GM23338 (cell line): ENCODE measurements around the gene PLCL1. TPM values are rescaled to one million over a fixed set of nuclear protein-coding genes. Genes with fewer than 3 reads are reported as not detected.

Source experiments
- ATAC-seq: fragments of 200-7000 bp; cut with Tn5 transposase; 3 replicates; pipeline ENCODE4 v1.9.1; 2020
- DNase-seq: peaks from one replicate; pipeline ENCODE4 v3.0.0-alpha.2; 2015; ENCODE audit warnings: low spot score
- H2AFZ ChIP-seq: fragments of 200-600 bp; sonication (generic); 2 replicates; pipeline ENCODE4 v1.8.0; 2016; ENCODE audit warnings: antibody characterized with exemption, mild to moderate bottlenecking, moderate library complexity
- H3F3A ChIP-seq: fragments of 200-600 bp; sonication (generic); replicated peaks from 2 replicates; pipeline ENCODE4 v1.8.0; 2017; ENCODE audit warnings: antibody characterized with exemption, mixed run types, low read depth
- H3K27ac ChIP-seq: fragments of 200-600 bp; sonication (generic); 2 replicates; pipeline ENCODE4 v1.6.1; 2016; ENCODE audit warnings: low read depth
- H3K27me3 ChIP-seq: fragments of 200-600 bp; sonication (generic); 2 replicates; pipeline ENCODE4 v1.8.0; 2016; ENCODE audit warnings: mild to moderate bottlenecking, mixed run types, moderate library complexity; ENCODE audit not compliant: insufficient read depth
- H3K36me3 ChIP-seq: fragments of 200-600 bp; sonication (generic); 2 replicates; pipeline ENCODE4 v1.8.0; 2016; ENCODE audit warnings: mild to moderate bottlenecking; ENCODE audit not compliant: insufficient read depth
- H3K4me1 ChIP-seq: fragments of 200-600 bp; sonication (generic); 2 replicates; pipeline ENCODE4 v1.8.0; 2016; ENCODE audit warnings: mild to moderate bottlenecking, moderate library complexity; ENCODE audit not compliant: insufficient read depth
- H3K4me2 ChIP-seq: fragments of 200-600 bp; sonication (generic); 2 replicates; pipeline ENCODE4 v1.7.1; 2017; ENCODE audit warnings: mixed run types
- H3K4me3 ChIP-seq: fragments of 200-600 bp; sonication (generic); 2 replicates; pipeline ENCODE4 v1.6.1; 2016; ENCODE audit warnings: mixed run types
- H3K79me2 ChIP-seq: fragments of 200-600 bp; sonication (generic); replicated peaks from 2 replicates; pipeline ENCODE4 v1.8.0; 2017; ENCODE audit warnings: mild to moderate bottlenecking; ENCODE audit not compliant: insufficient read depth
- H3K9me2 ChIP-seq: fragments of 200-600 bp; sonication (generic); 2 replicates; pipeline ENCODE4 v1.8.0; 2017; ENCODE audit not compliant: insufficient read depth
- H4K20me1 ChIP-seq: fragments of 200-600 bp; sonication (generic); replicated peaks from 2 replicates; pipeline ENCODE4 v1.8.0; 2017; ENCODE audit warnings: mild to moderate bottlenecking; ENCODE audit not compliant: insufficient read depth
- H3K27ac Mint-ChIP-seq: 2 replicates; pipeline ENCODE4 v1.8.0; 2020; ENCODE audit warnings: inconsistent platforms, mild to moderate bottlenecking, moderate library complexity, mixed read lengths
- H3K27me3 Mint-ChIP-seq: 3 replicates; pipeline ENCODE4 v1.8.0; 2022; ENCODE audit warnings: low read depth, mild to moderate bottlenecking, moderate library complexity, mixed read lengths, inconsistent platforms; ENCODE audit not compliant: insufficient read depth, poor library complexity
- H3K36me3 Mint-ChIP-seq: 3 replicates; pipeline ENCODE4 v1.8.0; 2021; ENCODE audit warnings: low read depth, mild to moderate bottlenecking, inconsistent platforms, moderate library complexity, mixed read lengths
- H3K4me1 Mint-ChIP-seq: 3 replicates; pipeline ENCODE4 v1.8.0; 2020; ENCODE audit warnings: mild to moderate bottlenecking, inconsistent platforms, mixed read lengths
- H3K4me3 Mint-ChIP-seq: 3 replicates; pipeline ENCODE4 v1.8.0; 2021; ENCODE audit warnings: moderate library complexity, mild to moderate bottlenecking, inconsistent platforms, mixed read lengths
- H3K9me3 Mint-ChIP-seq: 3 replicates; pipeline ENCODE4 v1.8.0; 2020; ENCODE audit warnings: moderate library complexity, mild to moderate bottlenecking, inconsistent platforms, mixed read lengths
- CREB1 ChIP-seq: fragments of 250-450 bp; sonication (Bioruptor Pico); IDR thresholded peaks from 2 replicates; pipeline ENCODE4 v1.5.0; 2020; ENCODE audit warnings: low read depth, mild to moderate bottlenecking, moderate library complexity
- CTCF ChIP-seq, 2 experiments: fragments of 200-600 bp in 1 of 2; sonication (generic) in 1 of 2; conservative IDR thresholded peaks; 2 replicates each; pipeline versions ENCODE4 v1.5.1 to v1.6.1; 2016 to 2017; ENCODE audit warnings: antibody characterized with exemption in 2 of 2, low read depth in 2 of 2, mild to moderate bottlenecking in 2 of 2, moderate library complexity in 1 of 2
- ETS1 ChIP-seq: IDR thresholded peaks from 2 replicates; pipeline ENCODE4 v1.6.1; 2016; ENCODE audit warnings: antibody characterized with exemption
- EZH2 ChIP-seq: fragments of 200-600 bp; sonication (generic); IDR thresholded peaks from one replicate; pipeline ENCODE4 v1.8.0; 2017; ENCODE audit warnings: antibody characterized with exemption, mild to moderate bottlenecking, low read depth; ENCODE audit not compliant: unreplicated experiment
- EZH2phosphoT487 ChIP-seq: fragments of 200-600 bp; sonication (generic); IDR thresholded peaks from one replicate; pipeline ENCODE4 v1.8.1; 2018; ENCODE audit warnings: antibody characterized with exemption; ENCODE audit not compliant: unreplicated experiment
- JUNB ChIP-seq: IDR thresholded peaks from one replicate; pipeline ENCODE4 v1.6.1; 2016; ENCODE audit warnings: antibody characterized with exemption; ENCODE audit not compliant: unreplicated experiment
- NANOG ChIP-seq: IDR thresholded peaks from 2 replicates; pipeline ENCODE4 v1.6.1; 2016; ENCODE audit warnings: antibody characterized with exemption, borderline replicate concordance
- POLR2AphosphoS5 ChIP-seq: IDR thresholded peaks from 2 replicates; pipeline ENCODE4 v1.6.1; 2016; ENCODE audit warnings: antibody characterized with exemption, low read depth
- REST ChIP-seq: IDR thresholded peaks from one replicate; pipeline ENCODE4 v1.6.1; 2018; ENCODE audit warnings: antibody characterized with exemption; ENCODE audit not compliant: unreplicated experiment
- STAT1 ChIP-seq: IDR thresholded peaks from one replicate; pipeline ENCODE4 v1.6.1; 2016; ENCODE audit warnings: antibody characterized with exemption; ENCODE audit not compliant: unreplicated experiment
- ZNF114 ChIP-seq: fragments of 250-450 bp; sonication (Bioruptor Pico); IDR thresholded peaks from 2 replicates; pipeline ENCODE4 v1.5.0; 2020; ENCODE audit warnings: mild to moderate bottlenecking, moderate library complexity
- ZNF331 ChIP-seq: fragments of 250-450 bp; sonication (Bioruptor Pico); IDR thresholded peaks from 2 replicates; pipeline ENCODE4 v1.5.0; 2020; ENCODE audit warnings: low read depth, mild to moderate bottlenecking, moderate library complexity
- ZNF462 ChIP-seq: fragments of 250-450 bp; sonication (Bioruptor Pico); IDR thresholded peaks from 2 replicates; pipeline ENCODE4 v1.5.0; 2020; ENCODE audit warnings: mild to moderate bottlenecking, moderate library complexity
- polyA plus RNA-seq: library from polyadenylated mRNA; unstranded; fragments of >200 nt; fragmentation: Nextera tagmentation; extraction: Ambion mirVana; gene quantifications from 2 replicates; pipeline ENCODE4 v1.2.1, GENCODE V29; 2016
- total RNA-seq: library from RNA; depleted of rRNA; stranded (reverse); fragments of >200 nt; shearing (Covaris generic); gene quantifications from 2 replicates; pipeline ENCODE4 v1.2.3, GENCODE V29; 2014

The PLCL1 gene
- total and polyA plus RNA-seq, 2 experiments from 2014 or later, result not detected

- TF ChIP-seq EZH2 (no peak), REST (no peak), ETS1 (no peak), POLR2AphosphoS5 (no peak), ZNF114 (CRISPR knock-in tag) (no peak), NANOG (no peak), CREB1 (no peak), STAT1 (no peak), CTCF (conservative IDR thresholded peaks at IDR 0.05; ENCODE audit: low read depth in 2 of 2) (no peak), EZH2phosphoT487 (no peak), ZNF331 (CRISPR knock-in tag) (no peak), ZNF462 (no peak), JUNB (no peak)
- no peaks in the 10 kb centered on the region for H3F3A ChIP-seq
- H3K27ac Mint-ChIP-seq, result no peak overlapping the region
- H3K4me1 Mint-ChIP-seq, result no peaks in the 10 kb centered on the region; the same call in 2 of the 3 replicates
- no peak overlapping the region for H3K4me3 Mint-ChIP-seq
- no peak overlapping the region for H3K4me2 ChIP-seq
- no peak for ATAC-seq
- H3K9me3 Mint-ChIP-seq, result no peaks in the 10 kb centered on the region
- H3K27me3 Mint-ChIP-seq, result peaks cover 2% of the 10 kb centered on the region
- no peaks in the 10 kb centered on the region for H3K4me1 ChIP-seq
- H3K36me3 ChIP-seq, result no peaks in the 10 kb centered on the region
- H3K27me3 ChIP-seq, result no peaks in the 10 kb centered on the region
- no peak for DNase-seq
- H2AFZ ChIP-seq, result no peak overlapping the region
- H3K79me2 ChIP-seq, result no peaks in the 10 kb centered on the region
- no peak overlapping the region for H3K4me3 ChIP-seq
- no peak overlapping the region for H3K27ac ChIP-seq
- no peaks in the 10 kb centered on the region for H3K9me2 ChIP-seq
- no peaks in the 10 kb centered on the region for H4K20me1 ChIP-seq
- H3K36me3 Mint-ChIP-seq, result peaks cover 1% of the 10 kb centered on the region; the same call in 2 of the 3 replicates
Measured at GRCh38 chr2:197863744-197864143, 59.4 kb downstream of the PLCL1 start.
